Transverse colon (tissue), 4 donors: ENCODE measurements around the gene PLEKHM2.

Experiments
- CTCF ChIP-seq, 5 experiments: fragments of 200-600 bp in 3 of 5; fragments of 450-650 bp in 2 of 5; sonication (generic) in 3 of 5; IDR thresholded peaks; 1 replicate in 2 of 5; 2 replicates in 3 of 5; pipeline ENCODE4 v1.5.1; 2016 to 2017; ENCODE audit warnings: antibody characterized with exemption in 5 of 5, inconsistent platforms in 3 of 5, mild to moderate bottlenecking in 2 of 5, moderate library complexity in 1 of 5
- POLR2AphosphoS5 ChIP-seq, 3 donors: sonication (generic); formaldehyde crosslinking; IDR thresholded peaks; one replicate each; pipeline ENCODE4 v1.6.1; 2016; ENCODE audit warnings: antibody characterized with exemption in 3 of 3

DNA sequence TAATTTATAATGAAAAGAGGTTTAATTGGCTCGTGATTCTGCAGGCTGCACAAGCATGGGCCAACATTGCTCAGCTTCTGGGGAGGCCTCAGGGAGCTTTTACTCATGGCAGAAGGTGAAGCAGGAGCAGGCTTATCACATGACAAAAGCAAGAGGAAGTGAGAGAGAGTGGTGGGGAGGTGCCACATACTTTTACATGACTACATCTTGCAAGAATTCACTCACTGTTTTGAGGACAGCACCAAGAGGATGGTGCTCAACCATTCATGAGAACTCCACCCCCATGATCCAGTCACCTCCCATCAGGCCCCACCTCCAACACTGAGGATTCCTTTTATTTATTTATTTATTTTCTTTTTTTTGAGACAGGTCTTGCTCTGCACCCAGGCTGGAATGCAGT, 5.5 kb upstream of the PLEKHM2 start:
- TF ChIP-seq CTCF (IDR thresholded peaks at IDR 0.05) (no peak), POLR2AphosphoS5 (IDR thresholded peaks at IDR 0.05) (no peak)
